Adrenal gland (tissue), 12 donors: Measurements from ENCODE around the gene DNM1. TPM values are rescaled to one million over a fixed set of nuclear protein-coding genes. Genes with fewer than 3 reads are reported as not detected.

Source experiments
- DNase-seq, 7 donors: peaks; one replicate each; pipeline ENCODE4 v3.0.0-alpha.2; 2019 to 2020
- H3K27ac ChIP-seq, 5 donors: fragments of 200-600 bp; sonication (generic) in 4 of 5; 1 replicate in 3 of 5; 2 replicates in 2 of 5; pipeline versions ENCODE4 v1.5.1 to v1.8.0; 2016 to 2020; ENCODE audit warnings: mild to moderate bottlenecking in 1 of 5
- H3K27me3 ChIP-seq: fragments of 200-600 bp; 2 replicates; pipeline ENCODE4 v1.8.0; 2021
- H3K36me3 ChIP-seq, 2 donors: fragments of 200-600 bp; replicated peaks in 1 of 2; 1 replicate in 1 of 2; 2 replicates in 1 of 2; pipeline versions ENCODE4 v1.5.1 to v1.8.0; 2018 to 2022
- H3K4me1 ChIP-seq, 2 donors: fragments of 200-600 bp; replicated peaks in 1 of 2; 1 replicate in 1 of 2; 2 replicates in 1 of 2; pipeline versions ENCODE4 v1.5.1 to v1.8.0; 2018 to 2021
- H3K4me3 ChIP-seq, 4 donors: fragments of 200-600 bp; sonication (generic) in 3 of 4; one replicate each; pipeline ENCODE4 v1.5.1; 2016 to 2018
- H3K9me3 ChIP-seq, 3 donors: fragments of 200-600 bp; sonication (generic) in 1 of 3; replicated peaks in 1 of 3; 1 replicate in 2 of 3; 2 replicates in 1 of 3; pipeline versions ENCODE4 v1.5.1 to v1.8.0; 2016 to 2021
- POLR2A ChIP-seq, 2 donors: fragments of 450-650 bp; IDR thresholded peaks; one replicate each; pipeline ENCODE4 v1.6.1; 2017; ENCODE audit warnings: antibody characterized with exemption in 2 of 2, mild to moderate bottlenecking in 2 of 2, moderate library complexity in 1 of 2
- WGBS, 4 donors: extraction: QIAGEN DNeasy Blood & Tissue Kit in 2 of 4; methylation state at CpG; one replicate each; pipeline versions ENCODE4 v1.1.5 to v1.1.7; 2013 to 2017; 5-methylcytosine and 5-hydroxymethylcytosine counted together
- intact Hi-C, 2 donors: fragments of 100-400 bp; cut with DNase I; formaldehyde crosslinking; loops; one replicate each; pipeline versions ENCODE4 v1.14.1 to v1.15.0; 2022 to 2023
- polyA plus RNA-seq, 3 donors: library from polyadenylated mRNA; stranded (reverse); fragments of 200-250 nt in 2 of 3; fragments of 350-450 nt in 1 of 3; fragmentation: Illumina TruSeq in 1 of 3; extraction: RNeasy Lipid Tissue Mini Kit (QIAGEN cat#74804) in 1 of 3; gene quantifications; one replicate each; pipeline ENCODE4 v1.2.3, GENCODE V29; 2013 to 2014
- total RNA-seq, 9 donors: library from RNA; depleted of rRNA in 4 of 9; stranded (reverse); fragments of >200 nt in 4 of 9; fragments of 120-200 nt in 1 of 9; fragmentation: NEBNext Ultra II Directional in 1 of 9; extraction: Animal tissue kit (Norgen Biotek cat#: 25700) in 1 of 9; gene quantifications; one replicate each; pipeline versions ENCODE4 v1.1.0 to v1.2.4, GENCODE V29; 2013 to 2023
- TF ChIP-seq, protein P1 (sequence below), 6 experiments: fragments of 450-650 bp in 4 of 6; fragments of 200-600 bp in 2 of 6; sonication (generic) in 1 of 6; IDR thresholded peaks; 1 replicate in 5 of 6; 2 replicates in 1 of 6; pipeline versions ENCODE4 v1.5.1 to v1.8.0; 2016 to 2021; ENCODE audit warnings: antibody characterized with exemption in 6 of 6, mild to moderate bottlenecking in 2 of 6, moderate library complexity in 1 of 6
- donor health status: healthy with polysubstance abuse.
- donor health status: Bipolar disorder and iron deficiency.
- donor health status: DM: yes; HTN: yes; CAD: no.
- donor health status: DM: no; HTN: no; CAD: no.
- donor health status: DM: no; HTN: no; CAD: no.
- donor health status: DM: yes; HTN: yes; CAD: no.

The DNM1 gene
- total and polyA plus RNA-seq, 12 donors: 2.4 to 44.3 (median 12.2) TPM

DNA sequence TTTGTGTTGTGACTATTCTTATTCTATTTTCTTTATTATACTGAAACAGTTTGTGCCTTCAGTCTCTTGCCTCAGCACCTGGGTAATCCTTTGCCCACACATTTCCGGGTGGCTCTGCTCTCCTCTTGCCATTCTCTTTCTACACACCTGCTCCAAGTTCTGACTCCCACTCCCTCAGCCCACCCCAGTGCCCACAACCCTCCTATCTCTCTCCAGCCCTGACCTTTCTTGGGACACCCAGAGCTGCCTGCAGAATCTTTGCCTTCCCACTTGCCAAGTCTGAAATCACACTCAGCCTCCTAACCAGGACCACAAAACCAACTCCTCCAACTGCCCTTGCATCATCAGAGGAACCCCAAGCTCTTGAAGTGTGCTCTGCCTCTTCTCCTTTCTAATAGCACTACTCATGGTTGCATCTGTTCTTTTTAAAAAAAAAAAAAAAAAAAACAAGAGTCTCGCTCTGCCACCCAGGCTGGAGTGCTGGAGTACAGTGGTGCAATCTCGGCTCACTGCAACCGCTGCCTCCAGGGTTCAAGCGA is 77.0 kb downstream of the DNM1 start:
- peaks cover 1 to 13% of the 10 kb centered on the region in 2 donors for H3K4me1 ChIP-seq
- H3K27ac ChIP-seq: no peak overlapping the region
- WGBS, 4 donors: 80 to 94% (median 87%) methylated on average over 5 of the region's 5 CpGs
- TF ChIP-seq, protein P1, sequence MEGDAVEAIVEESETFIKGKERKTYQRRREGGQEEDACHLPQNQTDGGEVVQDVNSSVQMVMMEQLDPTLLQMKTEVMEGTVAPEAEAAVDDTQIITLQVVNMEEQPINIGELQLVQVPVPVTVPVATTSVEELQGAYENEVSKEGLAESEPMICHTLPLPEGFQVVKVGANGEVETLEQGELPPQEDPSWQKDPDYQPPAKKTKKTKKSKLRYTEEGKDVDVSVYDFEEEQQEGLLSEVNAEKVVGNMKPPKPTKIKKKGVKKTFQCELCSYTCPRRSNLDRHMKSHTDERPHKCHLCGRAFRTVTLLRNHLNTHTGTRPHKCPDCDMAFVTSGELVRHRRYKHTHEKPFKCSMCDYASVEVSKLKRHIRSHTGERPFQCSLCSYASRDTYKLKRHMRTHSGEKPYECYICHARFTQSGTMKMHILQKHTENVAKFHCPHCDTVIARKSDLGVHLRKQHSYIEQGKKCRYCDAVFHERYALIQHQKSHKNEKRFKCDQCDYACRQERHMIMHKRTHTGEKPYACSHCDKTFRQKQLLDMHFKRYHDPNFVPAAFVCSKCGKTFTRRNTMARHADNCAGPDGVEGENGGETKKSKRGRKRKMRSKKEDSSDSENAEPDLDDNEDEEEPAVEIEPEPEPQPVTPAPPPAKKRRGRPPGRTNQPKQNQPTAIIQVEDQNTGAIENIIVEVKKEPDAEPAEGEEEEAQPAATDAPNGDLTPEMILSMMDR (IDR thresholded peaks at IDR 0.05): no peak
- no peak for TF ChIP-seq POLR2A (IDR thresholded peaks at IDR 0.05)
- no peak overlapping the region for H3K4me3 ChIP-seq
- H3K27me3 ChIP-seq: no peaks in the 10 kb centered on the region
- intact Hi-C loops: no loop called here
- H3K9me3 ChIP-seq: no peaks in the 10 kb centered on the region
- DNase-seq: no peak
- H3K36me3 ChIP-seq: no peaks in the 10 kb centered on the region

DNA sequence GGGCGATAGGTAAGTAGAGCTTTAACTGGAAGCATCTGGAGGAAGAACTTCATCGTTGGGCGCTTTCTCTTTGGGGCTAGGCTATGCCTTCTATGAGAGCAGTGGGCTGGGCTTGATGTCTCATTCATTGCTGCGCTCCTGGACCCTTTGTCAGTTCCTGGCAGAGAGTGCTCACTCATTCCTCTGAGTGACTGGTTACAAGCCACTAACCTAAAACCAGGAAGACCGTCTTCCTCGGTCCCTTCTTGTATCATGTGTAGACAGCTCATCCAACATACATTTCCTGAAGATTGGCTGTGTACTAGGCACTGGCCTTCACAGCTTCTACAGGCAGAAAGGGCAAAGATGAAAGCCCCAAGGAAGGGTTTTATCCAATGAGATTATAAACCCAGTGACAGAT is 79.3 kb downstream of the DNM1 start:
- no peak for DNase-seq
- TF ChIP-seq, protein P1 (IDR thresholded peaks at IDR 0.05): no peak
- TF ChIP-seq POLR2A (IDR thresholded peaks at IDR 0.05): no peak
- Histone ChIP-seq H3K4me1 (peaks cover 0 to 2% of the 10 kb centered on the region in 2 donors), H3K9me3 (no peaks in the 10 kb centered on the region), H3K4me3 (no peak overlapping the region), H3K27ac (no peak overlapping the region), H3K36me3 (peaks cover 0 to 15% of the 10 kb centered on the region in 2 donors), H3K27me3 (no peaks in the 10 kb centered on the region)
- intact Hi-C loops: no loop called here
- 88 to 93% (median 92%) methylated on average over 6 of the region's 6 CpGs for WGBS, 4 donors

DNA sequence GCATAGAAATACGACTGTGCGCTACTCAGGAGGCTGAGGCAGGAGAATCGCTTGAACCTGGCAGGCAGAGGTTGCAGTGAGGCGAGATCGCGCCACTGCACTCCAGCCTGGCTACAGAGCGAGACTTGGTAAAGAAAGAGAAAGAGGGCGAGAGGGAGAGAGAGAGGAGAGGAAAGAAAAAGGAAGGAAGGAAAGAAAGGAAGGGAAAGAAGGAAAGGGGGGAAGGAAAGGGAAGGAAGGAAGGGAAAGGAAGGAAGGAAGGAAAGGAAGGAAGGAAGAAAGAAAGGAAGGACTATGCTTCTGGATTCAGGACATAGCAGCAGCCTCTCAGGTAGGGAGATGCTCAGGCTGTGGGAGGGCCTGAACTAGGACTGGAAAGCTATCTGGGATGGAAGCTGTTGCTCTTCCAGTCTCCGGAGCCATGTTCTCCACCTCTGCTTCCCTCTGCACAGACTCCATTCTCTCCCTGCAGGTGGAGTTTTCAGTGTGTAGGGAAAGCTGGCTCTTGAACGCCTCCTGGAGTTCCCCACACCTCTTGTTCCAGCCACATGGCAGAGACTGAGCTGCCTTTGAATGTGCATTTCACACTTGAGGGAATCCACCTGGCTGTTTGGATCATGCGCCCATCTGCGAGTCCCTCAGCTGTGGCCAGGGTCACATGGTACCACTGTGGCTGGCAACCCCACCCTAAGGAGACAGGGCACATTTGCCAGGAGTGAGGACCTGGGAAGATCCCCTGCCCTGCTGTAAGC is 82.0 kb downstream of the DNM1 start:
- H3K4me1 ChIP-seq: no peaks in the 10 kb centered on the region
- H3K36me3 ChIP-seq: peaks cover 0 to 19% of the 10 kb centered on the region in 2 donors
- H3K9me3 ChIP-seq: no peaks in the 10 kb centered on the region
- DNase-seq: no peak
- H3K27ac ChIP-seq: no peak overlapping the region
- WGBS, 4 donors: 90 to 97% (median 97%) methylated on average over 10 to 12 of the region's 12 CpGs
- no peaks in the 10 kb centered on the region for H3K27me3 ChIP-seq
- TF ChIP-seq POLR2A (IDR thresholded peaks at IDR 0.05): no peak
- TF ChIP-seq, protein P1 (IDR thresholded peaks at IDR 0.05): no peak
- H3K4me3 ChIP-seq: no peak overlapping the region
- intact Hi-C loops: no loop called here

DNA sequence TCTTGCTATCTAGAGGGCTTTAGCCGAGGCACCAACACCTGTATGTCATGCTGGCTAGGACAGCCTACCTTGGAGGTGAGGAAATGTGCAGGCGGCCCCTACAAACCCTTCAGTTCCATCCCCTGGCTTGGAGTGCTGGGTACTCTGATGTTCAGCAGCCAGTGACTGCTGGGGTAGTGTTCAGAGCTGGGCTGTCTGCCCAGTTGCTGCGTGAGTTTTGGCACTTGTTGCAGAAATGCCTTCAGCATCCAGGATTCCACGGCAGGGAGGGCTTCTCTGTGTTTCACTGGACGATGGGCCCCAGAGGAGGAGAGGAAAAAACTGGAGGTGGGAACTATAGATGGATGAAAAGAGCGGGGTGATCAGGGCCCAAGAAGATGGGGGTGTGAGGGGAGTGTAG is 83.3 kb downstream of the DNM1 start:
- H3K36me3 ChIP-seq: peaks cover 0 to 19% of the 10 kb centered on the region in 2 donors
- WGBS, 4 donors: 63 to 80% (median 70%) methylated on average over 4 to 6 of the region's 6 CpGs
- DNase-seq: no peak
- no peaks in the 10 kb centered on the region for H3K27me3 ChIP-seq
- TF ChIP-seq, protein P1 (IDR thresholded peaks at IDR 0.05): no peak
- TF ChIP-seq POLR2A (IDR thresholded peaks at IDR 0.05): no peak
- no peak overlapping the region for H3K27ac ChIP-seq
- H3K4me3 ChIP-seq: no peak overlapping the region
- intact Hi-C loops: no loop called here
- H3K9me3 ChIP-seq: no peaks in the 10 kb centered on the region
- no peaks in the 10 kb centered on the region for H3K4me1 ChIP-seq
